NCI-H1694 treated with DMSO at 0.1 percent for 48 hours (cell line): Measurements from ENCODE around the gene PSKH1.
"Not testable (repeated sequence)": the region's sequence is repeated elsewhere in the genome, so short reads cannot be mapped to it uniquely, and the experiment has no call there.

Experiments used
- DNase-seq: peaks from one replicate; lab custom pipeline; 2025; lab: John Stamatoyannopoulos, UW

PSKH1 gene

DNA sequence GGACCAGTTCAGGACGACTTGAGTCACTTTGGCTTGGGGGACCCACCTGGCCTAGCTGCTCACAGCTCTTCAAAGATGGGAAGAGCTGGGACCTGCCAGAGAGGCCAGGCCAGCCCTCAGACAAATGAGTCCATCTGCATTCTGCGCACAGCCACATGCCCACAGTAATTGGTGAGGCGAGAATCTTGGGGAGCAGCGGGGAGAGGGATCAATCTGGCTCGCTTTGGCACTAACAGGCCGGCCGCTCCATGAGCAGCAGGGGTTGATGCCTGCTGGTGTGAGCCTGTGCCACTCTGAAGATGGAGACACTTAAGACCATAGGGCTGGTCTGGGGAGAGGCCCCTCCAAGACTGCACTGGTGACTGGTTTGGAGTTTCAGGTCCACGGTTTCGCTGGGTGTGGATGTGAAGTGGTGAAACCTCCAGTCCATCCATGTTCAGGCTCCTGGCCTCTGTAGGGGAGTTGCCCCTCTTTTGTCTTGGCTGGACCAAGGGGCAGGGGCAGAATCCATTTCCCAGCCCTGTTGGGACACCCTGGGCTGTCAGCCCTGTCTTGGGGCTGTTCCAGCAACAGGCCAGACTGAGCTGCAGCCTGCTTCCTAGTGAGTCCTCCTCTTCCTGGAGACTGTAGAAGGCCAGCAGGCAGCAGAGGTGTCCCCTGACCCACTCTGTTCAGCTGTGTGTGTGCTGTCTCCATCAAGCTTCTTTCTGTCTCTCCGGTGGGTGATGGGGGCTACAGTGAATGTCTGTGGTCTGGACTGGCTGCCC, 31.3 kb downstream of the PSKH1 start:
- DNase-seq: no peak

DNA sequence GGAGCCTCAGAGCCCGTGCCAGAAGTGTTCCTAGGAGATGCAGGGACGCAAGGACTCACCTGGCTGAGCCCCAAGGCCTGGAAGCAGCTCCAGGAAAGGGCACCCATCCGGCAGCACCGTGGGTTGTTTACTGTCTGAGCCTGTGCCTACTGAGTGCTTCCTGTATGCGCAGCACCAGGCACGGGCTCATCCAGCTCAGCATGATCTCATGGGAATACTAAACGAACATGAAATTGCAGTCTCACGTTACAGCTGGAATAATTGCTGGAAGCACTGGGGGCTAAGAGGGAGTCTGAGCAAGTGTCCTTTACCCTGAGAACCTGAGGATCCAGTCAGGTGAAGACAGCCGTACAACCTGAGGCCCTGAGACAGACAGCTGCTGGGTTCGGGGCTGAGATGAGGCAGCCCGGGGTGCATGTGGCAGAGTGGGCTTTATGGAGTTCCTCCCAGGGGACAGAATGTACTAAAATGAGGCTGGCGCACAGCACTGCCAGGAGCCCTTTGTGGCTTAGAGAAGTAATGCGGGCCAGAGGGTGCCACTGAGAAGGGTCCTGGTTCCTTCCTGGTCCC, 33.2 kb downstream of the PSKH1 start:
- DNase-seq: peak; percentile 44

DNA sequence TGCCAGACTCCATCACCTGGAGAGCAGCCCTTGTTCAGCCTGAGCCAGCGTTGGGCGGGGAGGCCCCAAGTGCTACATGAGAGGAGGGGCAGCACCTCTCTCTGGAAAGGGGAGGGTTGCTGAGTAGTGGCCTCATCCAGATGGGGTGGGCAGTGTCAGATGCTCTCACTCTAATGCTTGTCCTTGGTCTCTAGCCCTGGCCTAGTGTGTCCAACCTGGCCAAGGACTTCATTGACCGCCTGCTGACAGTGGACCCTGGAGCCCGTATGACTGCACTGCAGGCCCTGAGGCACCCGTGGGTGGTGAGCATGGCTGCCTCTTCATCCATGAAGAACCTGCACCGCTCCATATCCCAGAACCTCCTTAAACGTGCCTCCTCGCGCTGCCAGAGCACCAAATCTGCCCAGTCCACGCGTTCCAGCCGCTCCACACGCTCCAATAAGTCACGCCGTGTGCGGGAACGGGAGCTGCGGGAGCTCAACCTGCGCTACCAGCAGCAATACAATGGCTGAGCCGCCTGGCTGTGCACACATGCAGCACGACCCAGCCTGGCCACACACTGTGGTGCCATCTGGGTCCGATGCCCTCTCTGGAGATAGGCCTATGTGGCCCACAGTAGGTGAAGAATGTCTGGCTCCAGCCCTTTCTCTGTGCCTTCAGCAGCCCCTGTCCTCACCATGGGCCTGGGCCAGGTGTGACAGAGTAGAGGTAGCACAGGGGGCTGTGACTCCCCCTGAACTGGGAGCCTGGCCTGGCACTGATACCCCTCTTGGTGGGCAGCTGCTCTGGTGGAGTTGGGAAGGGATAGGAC, 34.3 kb downstream of the PSKH1 start:
- DNase-seq: no peak

DNA sequence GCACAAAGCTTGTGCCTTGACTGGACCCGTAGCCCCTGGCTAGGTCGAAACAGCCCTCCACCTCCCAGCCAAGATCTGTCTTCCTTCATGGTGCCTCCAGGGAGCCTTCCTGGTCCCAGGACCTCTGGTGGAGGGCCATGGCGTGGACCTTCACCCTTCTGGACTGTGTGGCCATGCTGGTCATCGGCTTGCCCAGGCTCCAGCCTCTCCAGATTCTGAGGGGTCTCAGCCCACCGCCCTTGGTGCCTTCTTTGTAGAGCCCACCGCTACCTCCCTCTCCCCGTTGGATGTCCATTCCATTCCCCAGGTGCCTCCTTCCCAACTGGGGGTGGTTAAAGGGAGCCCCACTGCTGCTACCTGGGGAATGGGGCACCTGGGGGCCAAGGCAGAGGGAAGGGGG, 35.1 kb downstream of the PSKH1 start:
- no peak for DNase-seq

DNA sequence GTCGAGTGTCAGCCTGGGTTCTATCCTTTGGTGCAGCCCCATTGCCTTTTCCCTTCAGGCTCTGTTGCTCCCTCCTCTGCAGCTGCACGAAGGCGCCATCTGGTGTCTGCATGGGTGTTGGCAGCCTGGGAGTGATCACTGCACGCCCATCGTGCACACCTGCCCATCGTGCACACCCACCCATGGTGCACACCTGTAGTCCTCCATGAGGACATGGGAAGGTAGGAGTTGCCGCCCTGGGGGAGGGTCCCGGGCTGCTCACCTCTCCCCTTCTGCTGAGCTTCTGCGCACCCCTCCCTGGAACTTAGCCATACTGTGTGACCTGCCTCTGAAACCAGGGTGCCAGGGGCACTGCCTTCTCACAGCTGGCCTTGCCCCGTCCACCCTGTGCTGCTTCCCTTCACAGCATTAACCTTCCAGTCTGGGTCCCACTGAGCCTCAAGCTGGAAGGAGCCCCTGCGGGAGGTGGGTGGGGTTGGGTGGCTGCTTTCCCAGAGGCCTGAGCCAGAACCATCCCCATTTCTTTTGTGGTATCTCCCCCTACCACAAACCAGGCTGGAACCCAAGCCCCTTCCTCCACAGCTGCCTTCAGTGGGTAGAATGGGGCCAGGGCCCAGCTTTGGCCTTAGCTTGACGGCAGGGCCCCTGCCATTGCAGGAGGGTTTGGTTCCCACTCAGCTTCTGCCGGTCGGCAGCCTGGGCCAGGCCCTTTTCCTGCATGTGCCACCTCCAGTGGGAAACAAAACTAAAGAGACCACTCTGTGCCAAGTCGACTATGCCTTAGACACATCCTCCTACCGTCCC, 35.7 kb downstream of the PSKH1 start:
- peak; percentile 46 for DNase-seq

DNA sequence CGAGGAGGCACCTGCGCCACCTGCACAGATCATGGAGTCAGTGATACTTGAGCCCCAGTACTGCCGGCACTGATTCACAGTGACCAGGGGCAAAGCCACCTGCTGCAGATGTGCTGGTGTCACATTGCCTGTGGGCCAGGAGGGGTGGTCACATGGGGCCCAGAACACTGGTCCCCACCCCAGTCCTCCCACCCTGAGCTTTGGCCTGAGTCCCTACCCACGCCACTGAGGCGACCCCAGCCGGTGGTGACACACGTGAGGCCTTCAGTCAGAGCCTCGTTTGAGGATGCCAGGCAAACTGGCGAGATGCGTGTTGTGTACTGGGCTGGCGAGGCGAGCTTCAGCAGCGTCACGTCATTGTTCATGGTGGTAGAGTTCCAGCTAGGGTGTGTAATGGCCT, 37.1 kb downstream of the PSKH1 start:
- DNase-seq: no peak

DNA sequence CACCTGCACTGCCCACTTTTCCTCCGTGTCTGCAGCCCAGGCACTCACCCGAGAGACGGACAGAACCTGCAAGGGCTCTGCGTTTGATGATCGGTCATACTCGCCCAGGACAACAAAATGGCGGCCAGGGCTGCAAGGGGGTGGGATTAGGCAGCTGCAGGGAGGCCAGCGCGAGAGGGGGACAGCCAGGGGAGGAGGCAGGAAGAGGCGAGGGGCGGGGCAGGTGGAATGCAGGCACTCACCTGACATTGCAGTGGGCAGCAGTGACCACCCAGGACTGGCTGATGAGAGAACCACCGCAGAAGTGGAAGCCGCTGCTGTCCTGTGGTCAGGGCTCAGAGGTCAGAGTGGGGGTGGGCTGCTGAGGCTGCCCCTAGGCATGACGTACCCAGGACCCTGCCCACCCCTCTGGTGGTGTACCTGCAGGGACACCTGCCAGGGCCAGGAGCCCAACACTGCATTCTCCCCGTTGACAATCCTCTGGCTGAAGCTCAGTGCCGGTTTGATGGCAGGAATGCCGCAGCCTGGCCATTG, 37.7 kb downstream of the PSKH1 start:
- no peak for DNase-seq

DNA sequence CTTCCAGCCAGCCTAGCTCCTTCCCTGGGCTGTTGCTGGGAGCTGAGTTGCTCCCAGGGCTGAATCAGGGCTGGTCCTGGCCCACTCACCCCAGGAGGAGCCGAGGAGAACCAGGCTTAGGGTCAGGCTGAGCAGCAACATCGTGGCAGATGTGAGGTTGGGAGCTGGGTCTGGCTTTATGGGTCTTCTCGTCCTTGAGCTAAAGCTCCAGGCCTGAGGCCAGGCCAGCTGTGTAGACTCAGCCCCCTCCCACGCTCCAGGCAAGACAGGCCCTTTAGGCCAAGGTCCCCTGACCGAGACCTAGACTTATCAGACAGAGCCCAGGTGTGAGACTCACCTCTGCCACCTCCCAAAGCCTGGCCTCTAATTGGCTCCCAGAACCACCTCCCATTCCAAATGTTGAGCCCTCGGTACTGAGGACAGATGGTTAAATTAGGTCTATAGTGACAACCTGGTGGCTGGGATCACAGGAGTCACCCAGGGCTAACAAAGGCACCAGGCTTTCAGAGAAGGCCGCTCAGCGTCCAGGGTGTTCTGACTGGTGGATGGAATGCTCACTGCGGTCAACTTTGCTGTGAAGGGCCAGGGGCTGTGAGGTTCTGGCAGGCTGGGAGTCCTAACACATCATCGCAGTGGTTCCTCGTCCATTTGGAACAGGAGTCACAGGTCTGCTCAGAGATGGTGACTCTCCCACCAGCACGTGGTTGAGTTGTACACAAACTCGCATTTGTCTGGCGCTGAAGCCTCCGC, 38.8 kb downstream of the PSKH1 start, which contains the start of gene CTRL:
Gene CTRL (minus strand): TSS at position 151 of the 750 bp plus-strand sequence. CDS start 10 bp downstream, at position 141.
- DNase-seq: no peak

DNA sequence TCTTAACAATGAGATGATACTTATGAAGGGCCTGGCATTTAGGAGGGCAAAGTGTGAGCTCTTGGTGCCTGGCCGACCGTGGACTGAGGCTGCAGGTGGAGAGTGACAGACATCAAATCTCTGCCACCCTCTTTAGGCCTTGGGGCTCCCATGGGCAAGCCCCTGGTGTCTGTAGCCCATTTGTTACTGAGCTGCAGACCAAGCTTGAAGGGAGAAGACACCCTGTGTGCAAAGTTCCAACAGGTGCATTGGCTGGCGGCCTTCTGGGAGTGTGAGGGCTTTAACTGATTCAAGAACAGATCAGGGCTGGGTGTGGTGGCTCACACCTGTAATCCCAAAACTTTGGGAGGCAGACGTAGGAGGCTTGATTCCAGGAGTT, 39.4 kb downstream of the PSKH1 start:
- no peak for DNase-seq

DNA sequence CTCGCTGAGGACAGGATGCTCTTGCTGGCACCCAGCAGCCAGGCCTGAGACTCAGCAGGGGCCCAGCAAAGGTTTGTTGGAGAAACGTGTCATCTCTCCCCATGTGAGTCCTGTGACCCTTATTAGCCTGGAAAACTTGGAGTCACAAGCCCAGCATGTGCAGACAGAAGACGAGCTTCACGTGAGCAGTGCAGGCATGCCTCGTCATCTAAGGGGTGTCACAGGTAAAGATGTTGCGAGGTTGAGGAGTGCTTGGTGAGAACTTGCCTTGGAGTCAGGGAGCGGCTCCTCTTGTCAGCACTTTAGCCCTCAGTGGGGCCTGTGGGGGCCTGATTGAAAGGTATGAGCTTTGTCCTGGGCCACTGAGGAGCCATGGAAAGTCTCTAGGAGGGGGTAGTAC, 40.8 kb downstream of the PSKH1 start:
- DNase-seq: no peak

DNA sequence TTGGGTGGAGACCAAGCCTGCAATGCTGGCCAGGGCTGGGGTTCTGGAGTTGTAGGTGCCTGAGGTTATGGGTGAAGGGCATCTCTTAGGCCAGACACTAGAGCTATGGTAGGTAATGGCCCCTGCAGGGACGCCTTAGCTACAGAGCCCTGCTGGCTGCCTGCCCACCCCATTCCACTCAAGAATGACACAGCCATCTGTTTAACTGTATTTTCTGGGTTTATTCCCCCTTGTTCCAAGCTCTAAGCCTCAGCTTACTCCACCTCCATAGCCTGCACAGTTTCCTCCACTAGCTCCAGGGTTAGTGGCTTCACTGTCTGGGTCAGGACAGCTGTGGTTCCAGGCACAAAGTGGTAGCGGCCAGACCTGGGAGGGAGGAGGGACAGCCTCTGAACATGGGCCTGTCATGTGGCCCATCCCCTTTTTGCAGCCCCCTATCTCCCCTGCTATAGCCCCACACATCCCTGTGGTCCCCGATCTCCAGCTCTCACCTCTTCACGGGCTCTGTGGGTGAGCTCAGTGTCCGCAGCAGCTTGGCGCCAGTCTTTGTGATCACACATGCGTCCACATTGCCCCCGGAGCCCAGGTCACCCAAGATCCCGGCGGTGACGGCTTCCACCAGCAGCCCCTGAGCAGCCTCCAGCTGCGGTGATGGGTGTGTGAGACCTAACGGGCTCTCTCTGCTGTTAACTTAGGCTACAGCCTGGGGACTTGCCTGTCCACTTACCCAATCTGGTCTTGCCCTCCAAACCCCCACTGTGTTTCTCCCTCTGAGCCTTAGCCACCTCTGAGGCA, 41.4 kb downstream of the PSKH1 start:
- DNase-seq: no peak

DNA sequence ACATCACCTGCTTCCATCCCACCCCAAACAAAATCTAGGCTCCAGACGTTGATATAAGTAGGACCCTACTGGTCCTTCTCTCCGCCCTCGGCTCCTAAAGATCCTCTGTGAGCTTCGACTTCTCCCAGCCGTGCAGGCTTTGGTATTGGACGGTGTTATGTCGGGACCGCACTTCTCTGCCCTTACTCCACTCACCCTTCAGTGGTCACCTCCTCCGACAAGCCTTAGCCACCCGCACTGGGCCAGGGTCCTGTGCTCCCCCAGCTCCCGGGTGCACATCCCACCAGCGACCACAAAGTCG, 42.0 kb downstream of the PSKH1 start:
- DNase-seq: no peak

DNA sequence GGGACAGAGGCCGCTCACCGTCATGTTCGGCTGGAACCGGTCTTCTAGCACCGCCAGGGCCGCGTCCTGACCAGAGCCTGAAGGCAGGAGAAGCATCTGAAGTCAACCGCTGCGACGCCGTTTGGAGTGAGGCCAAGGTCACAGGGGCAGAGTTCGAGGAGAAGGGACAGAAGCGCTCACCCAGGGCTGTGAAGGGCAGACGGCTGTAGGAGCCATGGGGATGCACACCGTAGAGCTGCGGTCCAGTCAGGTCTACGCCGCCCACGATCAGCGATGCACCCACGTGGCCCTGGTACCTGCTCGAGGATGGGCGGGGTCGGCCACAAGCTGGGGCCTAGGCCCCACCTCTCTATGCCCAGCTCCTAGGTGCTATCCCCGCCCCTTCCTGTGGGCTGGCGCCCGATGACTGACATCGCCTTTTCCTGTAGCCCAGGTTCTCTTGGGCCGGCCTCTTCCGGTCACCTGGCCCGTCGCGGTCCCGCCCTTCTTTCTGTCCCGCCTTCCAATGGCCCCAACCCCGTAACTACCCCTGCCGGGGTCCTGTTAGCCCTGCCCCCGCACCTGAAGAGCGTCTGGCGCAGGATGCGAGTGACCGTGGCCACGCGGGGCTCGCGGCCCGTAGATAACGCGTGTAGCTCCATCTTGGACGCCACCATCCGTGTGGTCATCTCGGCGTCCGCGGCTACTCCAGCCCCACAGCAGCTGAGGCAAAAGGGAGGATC, 42.5 kb downstream of the PSKH1 start:
- peak; percentile 90 for DNase-seq

DNA sequence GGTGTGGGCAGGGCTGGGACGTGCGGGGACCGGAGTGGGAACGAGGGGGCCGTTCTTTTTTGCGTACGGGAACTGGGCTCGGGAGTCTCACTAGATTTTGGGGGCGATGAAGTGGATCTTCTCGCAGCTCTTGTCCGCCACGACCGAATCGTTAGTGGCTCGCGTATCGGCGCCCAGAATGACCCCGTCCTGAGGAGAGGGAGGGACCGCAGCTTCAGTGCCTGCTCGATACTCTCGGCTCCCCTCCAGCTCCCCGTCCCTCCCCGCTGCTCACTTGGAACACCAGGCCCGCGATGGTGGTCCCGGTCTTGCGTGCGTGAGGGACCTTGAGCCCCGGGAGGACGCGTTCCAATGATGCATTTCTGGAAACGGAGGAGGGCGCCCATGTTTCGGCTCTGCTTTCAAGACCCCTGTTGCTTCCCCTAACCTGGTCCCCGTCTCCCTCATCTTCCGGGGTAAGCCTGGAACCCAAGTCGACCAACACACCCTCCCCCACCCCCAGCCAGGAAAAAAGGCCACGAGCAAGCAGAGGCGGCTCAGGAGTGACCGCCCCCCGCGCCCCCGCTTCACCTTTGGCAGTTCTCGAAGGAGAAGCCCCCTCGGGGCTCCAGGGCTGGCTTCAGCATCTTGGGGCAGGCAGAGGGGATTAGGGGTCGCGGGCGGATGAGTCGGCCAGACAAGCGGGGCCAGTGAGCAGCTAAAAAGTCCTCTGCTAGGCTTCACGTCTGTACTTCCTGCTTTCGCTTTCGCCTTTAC, 43.2 kb downstream of the PSKH1 start, which contains the start of gene PSMB10:
Gene PSMB10 (minus strand): TSS at position 727 of the 756 bp plus-strand sequence. CDS start 101 bp downstream, at position 626.
- DNase-seq: peak; percentile 11

DNA sequence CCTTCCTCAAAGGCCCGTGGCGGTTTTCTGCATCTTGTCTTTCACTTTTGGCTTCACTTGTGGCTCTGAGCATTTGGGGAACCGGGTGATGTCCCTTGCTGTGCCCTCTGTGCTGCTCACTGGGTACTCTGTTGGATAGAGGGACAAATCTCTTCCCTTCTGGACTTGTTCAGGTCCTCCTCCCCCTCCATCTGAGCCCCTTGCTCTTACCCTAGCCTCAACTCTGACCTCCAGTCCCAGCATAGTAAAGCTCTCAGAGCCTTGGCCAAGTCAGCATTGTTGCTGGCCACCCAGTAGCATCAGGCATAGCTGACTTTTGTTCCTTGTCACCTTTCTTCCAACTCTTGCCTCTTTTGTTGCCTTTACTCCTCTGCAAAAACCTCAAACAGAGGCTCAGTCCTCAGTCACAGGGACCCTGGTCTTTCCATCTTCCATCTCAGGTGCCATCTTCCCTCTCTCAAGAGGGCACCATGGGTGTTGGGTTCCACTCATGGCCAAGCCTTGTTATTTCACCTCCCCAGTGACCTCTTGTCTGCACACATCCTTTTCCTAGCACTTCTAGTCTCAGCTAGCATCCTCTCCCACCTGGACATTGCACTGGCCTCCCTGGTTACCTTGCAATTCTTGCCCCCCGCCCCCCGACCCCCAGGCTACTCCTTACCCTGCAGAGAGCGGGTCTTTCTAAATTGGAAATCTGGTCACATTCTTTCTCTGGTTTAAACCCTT, 44.0 kb downstream of the PSKH1 start:
- DNase-seq: no peak

DNA sequence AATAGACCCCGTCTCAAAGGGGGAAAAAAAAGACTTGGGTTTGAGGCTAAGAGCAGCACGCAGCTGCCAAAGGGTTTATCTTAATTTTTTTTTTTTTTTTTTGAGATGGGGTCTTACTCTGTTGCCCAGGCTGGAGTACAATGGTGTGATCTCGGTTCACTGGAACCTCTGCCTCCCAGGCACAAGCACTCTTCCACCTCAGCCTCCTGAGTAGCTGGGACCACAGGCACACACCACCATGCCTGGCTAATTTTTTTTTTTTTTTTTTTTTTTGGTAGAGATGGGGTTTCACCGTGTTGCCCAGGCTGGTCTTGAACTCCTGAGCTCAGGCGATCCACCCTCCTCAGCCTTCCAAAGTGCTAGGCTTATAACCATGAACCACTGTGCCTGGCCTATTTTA, 44.7 kb downstream of the PSKH1 start:
- not testable (repeated sequence) for DNase-seq

DNA sequence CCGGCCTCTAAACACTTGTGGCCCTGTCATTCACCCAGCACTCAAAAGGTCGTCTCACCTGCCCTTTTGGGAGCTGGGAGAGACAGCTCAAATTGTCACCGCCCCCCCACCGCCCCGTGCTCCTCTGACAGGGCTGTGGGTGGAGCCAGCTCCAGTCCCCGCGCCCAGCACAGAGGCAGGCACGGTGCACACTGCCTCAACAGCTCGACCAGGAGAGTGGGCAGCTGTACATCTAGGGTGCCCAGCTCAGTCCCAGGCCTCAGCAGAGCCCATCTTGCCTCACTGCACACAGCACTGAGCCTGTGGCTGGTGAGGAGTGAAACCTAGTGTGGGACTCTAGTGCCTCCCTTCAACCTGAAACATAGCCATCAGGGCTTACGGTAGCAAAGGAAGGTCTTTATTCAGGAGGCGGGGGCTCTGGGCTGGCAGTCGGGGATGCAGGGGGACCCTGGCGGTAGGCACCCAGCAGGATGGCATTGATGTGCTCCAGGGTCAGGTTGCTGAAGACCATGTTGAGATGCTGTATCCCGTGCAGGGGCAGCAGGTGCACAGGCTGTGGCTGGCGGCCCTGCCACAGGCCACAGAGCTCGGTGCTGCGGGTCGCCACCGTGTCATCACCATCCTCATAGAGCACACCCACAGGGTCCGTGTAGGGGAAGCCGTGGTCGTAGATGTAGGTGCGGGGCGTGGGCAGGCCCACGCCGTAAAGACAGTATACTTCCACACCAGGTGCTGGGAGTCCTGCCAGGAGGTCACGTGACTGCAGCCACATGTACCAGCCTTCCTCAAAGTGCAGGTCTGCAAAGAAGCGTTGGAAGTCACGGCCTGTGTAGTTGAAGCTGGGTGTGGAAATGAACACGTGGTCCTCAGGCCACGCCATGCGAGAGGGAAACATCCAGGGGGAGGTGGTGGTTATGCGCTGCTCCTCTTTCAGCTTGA, 46.7 kb downstream of the PSKH1 start:
- DNase-seq: no peak
